HepG2 (cell line): ENCODE measurements around the gene PTPRH. TPM values are rescaled to one million over a fixed set of nuclear protein-coding genes. Genes with fewer than 3 reads are reported as not detected.

Experiments
- AGO2 ChIP-seq: fragments of 200-400 bp; formaldehyde crosslinking; optimal IDR thresholded peaks from 2 replicates; pipeline ENCODE3; 2017; ENCODE audit warnings: mild to moderate bottlenecking, low read depth, low read length, moderate library complexity
- CBFB ChIP-seq: sonication (generic); formaldehyde crosslinking; IDR thresholded peaks from 2 replicates; pipeline ENCODE4 v1.4.0; 2020; ENCODE audit warnings: missing genetic modification reagents
- GATAD1 ChIP-seq: IDR thresholded peaks from 2 replicates; pipeline ENCODE4 v1.6.1; 2016; ENCODE audit warnings: missing genetic modification reagents, missing compliant biosample characterization
- HINFP ChIP-seq: sonication (generic); formaldehyde crosslinking; IDR thresholded peaks from 2 replicates; pipeline ENCODE4 v1.4.0; 2020; ENCODE audit warnings: low read depth, mild to moderate bottlenecking, missing genetic modification reagents
- HOMEZ ChIP-seq: IDR thresholded peaks from 2 replicates; pipeline ENCODE4 v1.6.1; 2016; ENCODE audit warnings: low read depth
- MXD3 ChIP-seq: IDR thresholded peaks from 2 replicates; pipeline ENCODE4 v1.6.1; 2016; ENCODE audit warnings: mild to moderate bottlenecking, missing biosample characterization, missing genetic modification reagents
- MYPOP ChIP-seq: sonication (generic); formaldehyde crosslinking; IDR thresholded peaks from 2 replicates; pipeline ENCODE4 v1.8.1; 2023; ENCODE audit warnings: mild to moderate bottlenecking, moderate library complexity, missing genetic modification reagents
- NFIC ChIP-seq: IDR thresholded peaks from 2 replicates; pipeline ENCODE4 v1.6.1; 2012; ENCODE audit warnings: mild to moderate bottlenecking, low read length, inconsistent platforms
- SNAPC5 ChIP-seq: sonication (generic); formaldehyde crosslinking; IDR thresholded peaks from 2 replicates; pipeline ENCODE4 v1.8.1; 2023; ENCODE audit warnings: mild to moderate bottlenecking, missing genetic modification reagents, borderline replicate concordance
- ZNF232 ChIP-seq: sonication (generic); formaldehyde crosslinking; IDR thresholded peaks from 2 replicates; pipeline ENCODE4 v1.4.0; 2020; ENCODE audit warnings: missing genetic modification reagents, borderline replicate concordance
- ZNF251 ChIP-seq: sonication (generic); formaldehyde crosslinking; IDR thresholded peaks from 2 replicates; pipeline ENCODE4 v1.9.0; 2021; ENCODE audit warnings: mild to moderate bottlenecking, missing genetic modification reagents
- ZNF280B ChIP-seq: sonication (generic); formaldehyde crosslinking; IDR thresholded peaks from 2 replicates; pipeline ENCODE4 v1.5.0; 2020; ENCODE audit warnings: missing genetic modification reagents, mild to moderate bottlenecking, borderline replicate concordance
- ZNF639 ChIP-seq: conservative IDR thresholded peaks from 2 replicates; pipeline ENCODE4 v1.6.1; 2018; ENCODE audit warnings: missing genetic modification reagents
- ZNF652 ChIP-seq: IDR thresholded peaks from 2 replicates; pipeline ENCODE4 v1.6.1; 2016; ENCODE audit warnings: low read depth, borderline replicate concordance
- ZNF709 ChIP-seq: sonication (generic); formaldehyde crosslinking; IDR thresholded peaks from 2 replicates; pipeline ENCODE4 v1.5.0; 2020; ENCODE audit warnings: mild to moderate bottlenecking, missing genetic modification reagents
- polyA plus RNA-seq, 8 experiments: library from polyadenylated mRNA; depleted of rRNA in 3 of 8; stranded (reverse) in 7 of 8; unstranded in 1 of 8; fragments of >200 nt; fragmentation: Illumina TruSeq in 4 of 8; extraction: Trizol in 4 of 8; gene quantifications; 2 replicates each; pipeline versions ENCODE4 v1.2.1 to v1.2.3, GENCODE V29; 2011 to 2016; ENCODE audit warnings: low read depth in 4 of 8, missing spikeins in 1 of 8, mixed read lengths in 1 of 8; ENCODE audit not compliant: insufficient read depth in 1 of 8
- total RNA-seq, 5 experiments: library from RNA; depleted of rRNA; stranded (reverse); fragments of >200 nt; fragmentation: Illumina TruSeq; extraction: Trizol; gene quantifications; 2 replicates each; pipeline ENCODE4 v1.2.3, GENCODE V29; 2016; ENCODE audit warnings: low read depth in 1 of 5

The PTPRH gene
- total and polyA plus RNA-seq, 2 of the 13 experiments (the other 11 are each of a cell fraction or from before 2014, with no cell fraction given): 14.7 to 125 TPM

- TF ChIP-seq HOMEZ (no peak), AGO2 (peak; percentile 35), HINFP (CRISPR knock-in tag) (peak; percentile 25; the same call in 1 of the 2 replicates), NFIC (peak; percentile 46; the same call in 1 of the 2 replicates), SNAPC5 (CRISPR knock-in tag) (no peak), GATAD1 (CRISPR knock-in tag) (no peak), CBFB (CRISPR knock-in tag) (peak; percentile 7; the same call in 1 of the 2 replicates), ZNF639 (CRISPR knock-in tag) (no peak; the same call in 1 of the 2 replicates), ZNF709 (CRISPR knock-in tag) (peak; percentile 51; the same call in 1 of the 2 replicates), ZNF232 (CRISPR knock-in tag) (peak; percentile 86; the same call in 1 of the 2 replicates), ZNF280B (CRISPR knock-in tag) (peak; percentile 88; the same call in 1 of the 2 replicates), ZNF652 (CRISPR knock-in tag) (no peak), ZNF251 (CRISPR knock-in tag) (0 out of 2 replicates have a peak, but pooled peaks have one; percentile 60), MXD3 (peak; percentile 63; the same call in 1 of the 2 replicates), MYPOP (CRISPR knock-in tag) (peak; percentile 36; the same call in 1 of the 2 replicates)
These were observed 582 bp upstream of the PTPRH start (continued) for GRCh38 chr19:55209693-55210472.
